Stimulated activated CD8-positive, alpha-beta memory T cell treated with anti-CD3 and anti-CD28 coated beads, Interleukin-7, amount 100 ng/mL, for 4 hours (primary cell): Measurements from ENCODE around the gene CEP128.

ENCODE experiments used
- DNase-seq, 2 donors: peaks; one replicate each; pipeline ENCODE4 v3.0.0-alpha.2; 2020; ENCODE audit warnings: low read depth in 2 of 2

Gene CEP128

DNA sequence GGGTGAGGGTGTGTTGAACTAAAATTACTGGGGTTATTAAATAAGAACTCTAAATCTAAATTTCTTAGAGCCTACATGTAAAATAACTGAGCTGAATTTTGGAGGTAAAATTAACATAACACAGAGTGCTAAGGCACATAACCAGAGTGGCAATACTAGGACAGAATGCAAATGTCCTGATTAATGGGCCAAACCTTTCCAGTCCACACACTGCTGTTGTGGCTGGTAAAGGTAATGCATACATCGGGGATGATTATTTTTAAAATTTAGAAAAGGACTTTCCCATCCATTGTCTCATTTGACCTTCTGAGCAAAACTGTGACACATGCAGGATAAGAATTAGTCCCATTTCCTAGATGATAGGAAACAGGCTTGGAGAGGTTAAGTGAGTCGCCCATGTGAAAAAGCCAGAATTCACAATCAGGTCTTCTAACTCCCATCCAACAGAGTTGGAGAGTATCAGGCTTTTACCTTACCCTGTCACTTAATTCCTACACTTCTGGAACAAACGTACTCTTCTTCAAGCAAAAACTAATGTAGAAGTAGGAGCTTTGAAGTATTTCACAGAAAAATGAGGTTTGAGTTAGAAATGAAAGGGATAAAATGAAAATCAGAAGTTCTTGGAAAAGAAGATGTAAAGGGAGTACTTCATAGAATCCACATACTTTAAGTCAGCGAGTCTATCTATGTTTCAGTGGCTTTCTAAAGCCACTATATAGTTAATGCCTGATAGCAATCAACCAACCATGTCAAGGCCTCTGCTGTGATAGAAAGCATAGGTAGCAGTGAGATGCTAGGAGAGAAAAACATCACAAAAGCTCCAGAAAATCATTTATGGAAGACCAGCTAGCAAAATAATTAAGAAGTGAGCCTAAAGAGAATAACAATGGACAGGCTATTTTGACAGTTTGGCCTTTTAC is 395.3 kb downstream of the CEP128 start:
- DNase-seq, result no peak

DNA sequence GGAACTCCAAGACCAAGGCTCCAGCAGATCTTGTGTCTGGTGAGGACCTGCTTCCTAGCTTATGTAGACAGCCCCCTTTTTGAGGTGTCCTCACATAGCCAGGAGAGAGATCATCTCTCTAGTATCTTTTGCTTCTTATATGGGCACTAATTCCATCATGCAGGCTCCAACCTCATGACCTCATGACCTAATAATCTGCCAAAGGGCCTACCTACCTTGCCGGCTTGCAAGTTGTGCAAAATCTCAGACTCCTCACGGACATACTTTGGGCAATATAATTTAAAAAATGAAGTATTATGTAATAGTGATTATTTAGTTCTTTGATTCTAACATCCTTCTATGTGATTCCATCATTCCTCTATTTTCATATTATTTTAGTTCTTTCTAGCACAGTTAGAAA is 397.2 kb downstream of the CEP128 start:
- DNase-seq, result no peak

GRCh38 chr14:80543211-80543610 is 398.3 kb downstream of the CEP128 start:
- DNase-seq, result no peak

- no peak for DNase-seq
Observed at GRCh38 chr14:80538633-80539375, 402.7 kb downstream of the CEP128 start.

DNA sequence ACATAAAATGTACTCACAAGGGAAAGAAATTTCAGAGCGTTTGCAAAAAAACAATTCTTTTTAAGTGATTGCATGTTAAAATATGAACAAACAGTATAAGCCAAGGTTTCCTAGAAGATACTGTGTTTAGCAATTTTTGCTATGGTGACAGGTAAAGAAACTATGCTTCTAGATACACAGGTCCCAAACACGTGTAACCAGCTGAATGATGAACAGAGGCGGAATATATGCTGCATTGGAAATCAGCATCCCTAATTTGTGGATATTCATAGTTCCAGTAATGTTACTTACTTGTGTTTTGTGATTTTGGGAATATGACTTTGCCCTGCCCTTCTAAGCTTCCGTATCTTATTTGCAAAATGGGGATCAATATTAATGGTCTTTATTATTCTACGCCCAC is 403.9 kb downstream of the CEP128 start:
- DNase-seq, result no peak

DNA sequence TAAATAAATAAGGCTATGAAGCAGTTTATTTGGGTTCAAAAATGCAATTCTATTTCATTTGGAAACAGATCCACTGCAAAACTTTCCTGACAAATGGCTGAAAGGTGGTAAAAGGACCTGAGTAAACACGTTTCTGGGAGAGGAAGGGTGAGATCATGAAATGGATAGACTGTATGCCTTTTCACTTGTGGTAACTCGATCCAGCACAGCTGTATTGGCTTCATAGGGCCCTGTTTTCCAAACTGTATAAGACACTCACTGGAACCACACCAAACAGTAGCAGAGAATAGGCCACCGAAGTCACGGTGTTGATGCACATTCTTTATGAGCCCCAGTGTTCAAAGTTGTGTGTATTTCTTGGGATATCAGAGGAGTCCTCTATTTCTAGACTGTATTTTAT is 405.1 kb downstream of the CEP128 start:
- no peak for DNase-seq

GRCh38 chr14:80535171-80535570 is 406.4 kb downstream of the CEP128 start:
- DNase-seq, result no peak

GRCh38 chr14:80523518-80524117 is 417.9 kb downstream of the CEP128 start:
- no peak for DNase-seq

DNA sequence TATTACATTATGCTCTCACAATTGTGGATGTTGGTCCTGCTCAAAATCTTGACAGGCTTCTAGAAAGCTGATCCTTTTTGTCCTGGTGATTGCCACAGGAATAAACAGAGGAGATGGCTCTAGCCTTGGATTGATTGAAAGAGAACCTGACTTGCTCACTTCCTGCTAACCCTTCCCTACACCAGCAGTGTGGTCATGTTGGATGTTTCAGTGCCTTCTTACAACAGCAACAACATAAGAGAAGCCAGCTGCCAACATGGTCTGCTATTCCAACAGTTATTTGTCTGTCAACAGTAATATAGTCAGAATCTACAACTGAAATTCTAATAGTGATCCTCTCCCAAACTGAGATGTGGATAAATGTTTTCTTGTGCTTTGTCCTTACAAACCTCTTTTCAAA is 418.6 kb downstream of the CEP128 start:
- no peak for DNase-seq

DNA sequence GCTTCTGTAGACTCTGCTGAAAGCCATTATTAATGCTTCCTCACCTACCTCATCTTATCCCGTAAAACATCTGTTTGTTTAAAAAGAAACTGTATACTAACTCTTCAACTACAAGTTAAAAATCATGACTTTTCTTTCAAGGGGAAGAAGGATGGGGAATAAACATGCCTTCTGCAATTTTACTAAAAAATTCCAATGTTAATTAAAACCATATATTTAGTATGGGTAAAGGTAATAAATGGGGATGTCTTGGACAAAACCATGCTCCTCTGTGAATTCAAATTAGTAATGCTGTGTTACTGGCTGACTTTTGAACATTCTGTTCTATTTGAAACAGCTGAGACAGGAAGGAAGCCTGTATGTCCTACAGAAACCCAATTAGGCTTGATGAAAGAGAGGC is 419.1 kb downstream of the CEP128 start:
- DNase-seq, result no peak

DNA sequence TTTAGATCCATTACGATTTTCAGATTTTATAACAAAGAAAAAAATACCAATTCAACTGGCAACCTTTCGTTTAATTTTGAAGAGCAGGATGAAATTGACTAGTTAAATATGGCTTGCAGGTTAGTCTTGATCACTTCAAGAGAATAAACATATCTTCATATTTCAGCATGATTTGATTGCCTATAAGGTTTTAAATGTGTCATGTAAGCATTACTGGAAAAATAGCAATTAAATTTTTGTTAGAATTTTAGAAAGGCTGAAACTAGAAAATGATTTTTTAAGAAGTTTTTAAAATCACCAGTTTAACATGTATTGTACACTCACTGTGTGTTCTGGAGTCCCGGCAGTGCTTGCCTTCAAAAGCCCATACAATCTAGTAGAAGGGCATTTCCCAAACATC is 420.1 kb downstream of the CEP128 start:
- no peak for DNase-seq

GRCh38 chr14:80519002-80519401 is 422.5 kb downstream of the CEP128 start:
- no peak for DNase-seq

DNA sequence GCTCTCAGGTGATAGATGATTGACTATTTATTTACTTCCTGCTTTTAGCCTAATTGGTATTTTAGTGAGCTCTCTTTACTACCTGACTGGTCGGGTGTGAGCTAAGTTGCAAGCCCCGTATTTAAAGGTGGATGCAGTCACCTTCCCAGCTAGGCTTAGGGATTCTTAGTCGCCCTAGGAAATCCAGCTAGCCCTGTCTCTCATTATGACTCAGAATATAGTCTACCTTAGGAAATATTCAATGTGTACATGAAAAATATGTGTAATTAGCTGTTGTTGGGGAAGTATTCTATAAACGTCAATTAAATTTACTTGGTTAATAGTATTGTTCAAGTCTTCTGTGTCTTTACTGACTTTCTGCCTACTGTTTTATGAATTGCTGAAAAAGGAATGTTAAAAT is 423.4 kb downstream of the CEP128 start:
- no peak for DNase-seq

DNA sequence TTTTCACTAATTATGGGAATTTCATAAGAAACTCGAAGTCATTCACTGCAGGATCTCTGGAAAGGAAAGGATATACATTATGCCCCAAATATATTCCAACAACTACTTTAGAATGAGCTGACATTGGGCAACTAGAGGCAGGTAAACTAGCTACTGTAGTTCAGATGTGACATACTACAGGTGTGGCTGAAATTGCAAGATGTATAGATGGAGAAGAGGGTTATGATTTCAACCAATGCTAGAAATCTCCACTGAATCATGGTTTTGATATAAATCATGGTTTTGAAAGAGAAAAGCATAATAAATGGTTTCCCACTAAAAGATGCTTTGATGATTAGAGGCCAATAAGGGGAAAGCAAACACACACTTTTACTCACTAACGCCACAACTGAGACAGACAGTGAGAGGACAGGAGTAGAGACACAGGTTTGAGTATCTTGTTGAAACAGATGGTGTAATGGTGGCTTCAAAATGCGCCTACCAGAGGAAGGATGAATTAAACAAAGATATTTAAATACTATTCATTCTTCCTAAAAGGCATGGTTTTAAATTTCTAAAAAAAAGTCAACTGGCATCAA is 434.2 kb downstream of the CEP128 start:
- DNase-seq, result no peak

- no peak for DNase-seq
Observed at GRCh38 chr14:80504781-80505180, 436.8 kb downstream of the CEP128 start.

DNA sequence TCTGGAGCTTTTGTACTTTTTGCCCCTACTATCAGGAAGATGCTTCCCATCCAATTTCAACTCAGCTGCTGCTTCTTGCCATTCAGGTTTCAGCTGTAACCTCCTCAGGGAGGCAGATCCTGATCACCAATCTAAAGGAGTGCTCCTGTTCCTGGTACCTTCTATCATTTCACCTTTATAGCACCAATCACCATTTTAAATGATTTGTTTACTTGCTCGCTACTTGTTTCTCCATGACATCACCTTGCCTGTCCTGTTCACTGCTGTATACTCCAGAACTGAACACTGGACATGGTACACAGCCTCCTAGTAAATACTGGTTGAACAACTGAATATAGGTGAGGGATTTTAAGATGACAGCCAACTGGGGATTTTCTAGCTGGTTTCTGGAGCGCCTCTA is 443.0 kb downstream of the CEP128 start:
- DNase-seq, result no peak

GRCh38 chr14:80496090-80496489 is 445.4 kb downstream of the CEP128 start:
- no peak for DNase-seq

GRCh38 chr14:80494769-80495168 is 446.8 kb downstream of the CEP128 start:
- no peak for DNase-seq

DNA sequence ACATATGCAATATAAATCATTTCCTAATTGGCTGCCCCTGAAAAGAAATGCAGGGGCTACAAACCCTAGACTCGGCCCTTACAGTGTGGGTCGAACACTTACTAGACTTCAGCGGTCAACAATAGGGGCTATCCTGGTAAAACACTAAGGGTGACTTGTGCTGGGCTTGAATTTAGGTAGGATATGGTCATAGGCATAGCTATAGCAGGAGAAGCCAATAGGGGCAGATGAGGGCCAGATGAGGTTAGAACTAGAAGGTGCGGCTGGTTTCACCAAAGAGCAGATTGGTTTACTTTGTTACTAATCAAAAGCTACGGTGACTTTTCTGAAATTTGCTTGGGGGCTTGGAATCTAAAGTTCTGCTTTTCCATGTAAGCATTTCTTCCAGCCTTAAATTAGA is 447.9 kb downstream of the CEP128 start:
- DNase-seq, result no peak

GRCh38 chr14:80491650-80492049 is 449.9 kb downstream of the CEP128 start:
- DNase-seq, result no peak

DNA sequence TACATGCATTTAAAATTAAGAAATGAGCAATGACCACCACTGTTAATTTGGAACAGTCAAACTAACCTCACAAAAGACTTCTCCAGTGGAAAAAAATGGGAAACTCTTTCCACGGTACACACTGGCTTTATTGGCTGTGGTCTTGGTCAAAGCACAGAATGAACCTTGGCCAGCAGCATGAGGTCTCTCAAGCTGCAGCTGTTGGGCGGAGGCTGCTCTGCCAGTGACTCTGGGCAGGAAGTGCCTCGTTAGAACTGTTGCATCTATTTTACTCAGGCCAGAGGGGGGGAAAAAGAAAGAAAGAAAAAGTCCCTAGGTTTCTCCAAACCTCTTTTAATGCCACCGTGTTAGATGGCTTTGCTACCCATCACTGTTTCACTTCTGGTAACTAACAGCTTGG is 450.4 kb downstream of the CEP128 start:
- no peak for DNase-seq

GRCh38 chr14:80489513-80489912 is 452.0 kb downstream of the CEP128 start:
- DNase-seq, result no peak
